GM18505 (cell line): ENCODE measurements around the gene ALK.

Experiments used
- ATAC-seq: cut with Tn5 transposase; IDR thresholded peaks from one replicate; pipeline ENCODE4 v1.9.1; 2021; ENCODE audit not compliant: unreplicated experiment
- POLR2A ChIP-seq: IDR thresholded peaks from 4 replicates; pipeline ENCODE4 v1.6.1; 2011; ENCODE audit warnings: borderline replicate concordance; ENCODE audit not compliant: insufficient read depth, insufficient read length; ENCODE audit errors: extremely low read depth

The ALK gene

GRCh38 chr2:29657674-29658073, 263.7 kb downstream of the ALK start:
- no peak for TF ChIP-seq POLR2A
- no peak for ATAC-seq

GRCh38 chr2:29655391-29656086, 265.8 kb downstream of the ALK start:
- no peak for TF ChIP-seq POLR2A
- ATAC-seq: no peak

DNA sequence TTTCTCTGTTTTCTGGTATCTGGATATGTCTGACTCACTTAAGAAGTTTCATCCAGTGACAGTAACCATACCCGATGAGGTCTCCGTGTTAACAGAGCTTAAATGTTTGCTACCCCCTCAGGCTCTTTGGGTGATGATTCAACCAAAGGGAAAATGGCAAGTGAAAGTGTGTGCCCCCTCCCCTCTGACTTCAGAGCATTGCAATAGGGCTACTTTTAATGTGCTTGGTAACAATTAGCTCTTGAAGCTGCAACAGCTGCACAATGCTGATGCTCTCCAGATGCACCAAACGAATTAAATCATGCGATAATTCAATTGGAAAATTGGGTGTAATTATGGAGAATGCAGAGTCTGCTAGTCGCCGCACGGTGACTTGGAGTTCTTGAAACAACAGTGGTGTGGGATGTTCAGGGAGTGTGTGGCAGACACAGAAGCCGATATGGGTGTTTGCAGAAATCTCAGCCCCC, 270.7 kb downstream of the ALK start:
- no peak for TF ChIP-seq POLR2A
- no peak for ATAC-seq

DNA sequence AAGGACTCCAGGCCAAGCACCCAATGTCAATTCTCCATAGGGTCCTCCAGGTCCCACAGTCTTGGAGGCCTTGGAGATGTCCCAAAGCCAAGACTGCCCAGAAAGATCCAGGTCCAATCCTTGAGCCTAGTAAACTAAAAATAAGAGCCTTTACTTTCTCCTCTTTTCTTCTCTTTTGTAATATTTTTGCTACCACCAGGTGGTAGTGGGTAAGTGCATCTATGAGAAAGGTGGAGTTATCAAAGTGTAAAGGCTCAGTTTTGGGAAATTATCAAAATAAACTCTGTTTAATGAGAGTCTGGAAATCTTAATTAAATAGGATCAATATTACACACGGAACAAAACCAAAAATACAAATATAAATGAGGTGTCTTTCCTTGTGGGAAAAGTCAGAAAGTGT, 276.4 kb downstream of the ALK start:
- ATAC-seq: no peak

GRCh38 chr2:29643196-29643595, 278.2 kb downstream of the ALK start:
- no peak for TF ChIP-seq POLR2A

More for the DNA sequence above, 276.4 kb downstream of the ALK start:
- TF ChIP-seq POLR2A: no peak

GRCh38 chr2:29640360-29640759, 281.0 kb downstream of the ALK start:
- no peak for TF ChIP-seq POLR2A
- ATAC-seq: no peak

More at GRCh38 chr2:29643196-29643595, 278.2 kb downstream of the ALK start:
- no peak for ATAC-seq

DNA sequence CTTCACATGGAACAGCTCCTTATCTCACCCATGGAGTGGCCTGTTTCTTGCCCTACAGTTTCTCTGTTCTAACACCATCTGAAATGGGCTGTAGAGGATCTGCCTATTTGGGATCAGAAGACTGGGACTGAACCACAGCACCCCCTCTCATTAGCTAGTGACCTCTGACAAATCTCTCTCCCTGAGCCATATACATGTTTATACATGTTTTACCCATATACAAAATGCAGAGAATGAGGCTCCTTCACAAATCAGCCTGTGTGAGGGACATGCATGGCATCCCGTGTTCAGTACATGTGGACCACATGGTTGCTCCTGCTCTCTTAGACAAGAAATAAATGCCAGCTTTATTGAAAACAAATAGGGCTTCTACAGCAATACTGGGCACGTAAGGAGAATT, 282.7 kb downstream of the ALK start:
- no peak for TF ChIP-seq POLR2A
- no peak for ATAC-seq

GRCh38 chr2:29634916-29635315, 286.5 kb downstream of the ALK start:
- no peak for ATAC-seq
- no peak for TF ChIP-seq POLR2A

- TF ChIP-seq POLR2A: no peak
- ATAC-seq: no peak
These were observed 289.4 kb downstream of the ALK start for GRCh38 chr2:29632018-29632417.

- ATAC-seq: no peak
- no peak for TF ChIP-seq POLR2A
These were observed 291.9 kb downstream of the ALK start for GRCh38 chr2:29629495-29629894.

DNA sequence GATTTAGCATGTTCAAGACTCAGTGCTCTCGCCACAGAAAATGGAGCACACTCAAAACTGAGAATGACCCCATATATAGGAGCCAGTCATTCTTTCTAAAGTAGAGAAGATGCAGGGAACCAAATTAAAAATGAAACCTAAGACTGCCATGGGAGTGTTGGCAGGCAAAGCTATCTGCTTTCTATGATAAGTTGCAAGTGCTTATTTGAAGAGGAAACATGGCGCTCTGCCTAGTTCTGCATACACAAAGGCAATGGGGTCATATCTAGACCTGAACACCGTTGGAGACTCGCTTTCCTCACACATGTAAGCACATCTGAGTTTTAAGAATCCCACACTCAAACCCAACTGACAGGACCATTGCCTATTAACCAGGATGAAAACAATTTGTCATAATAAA, 292.5 kb downstream of the ALK start:
- no peak for ATAC-seq
- no peak for TF ChIP-seq POLR2A

- no peak for ATAC-seq
- TF ChIP-seq POLR2A: no peak
These were observed 293.2 kb downstream of the ALK start for GRCh38 chr2:29628108-29628745.

- no peak for ATAC-seq
- no peak for TF ChIP-seq POLR2A
These were observed 294.1 kb downstream of the ALK start for GRCh38 chr2:29627279-29627711.

- ATAC-seq: no peak
- no peak for TF ChIP-seq POLR2A
These were observed 300.5 kb downstream of the ALK start for GRCh38 chr2:29620890-29621289.
